NB4 (cell line): ENCODE results near the gene SBNO2.
A peak's percentile ranks its signal among the peaks of the same experiment; 100 is the strongest.

Experiments used
- DNase-seq: peaks from one replicate; pipeline ENCODE4 v3.0.0; 2010; ENCODE audit warnings: low read depth
- H3K4me3 ChIP-seq: one replicate; pipeline ENCODE4 v1.5.1; 2011; ENCODE audit warnings: mild to moderate bottlenecking, low read depth, low read length, moderate library complexity
- CTCF ChIP-seq: IDR thresholded peaks from one replicate; pipeline ENCODE4 v1.5.1; 2012; ENCODE audit warnings: low read depth, low read length
- MAX ChIP-seq: IDR thresholded peaks from 2 replicates; pipeline ENCODE4 v1.6.1; 2011; ENCODE audit warnings: low read depth, low read length
- MYC ChIP-seq: IDR thresholded peaks from 2 replicates; pipeline ENCODE4 v1.6.1; 2011; ENCODE audit warnings: low read depth, low read length
- POLR2A ChIP-seq: IDR thresholded peaks from 2 replicates; pipeline ENCODE4 v1.6.1; 2011; ENCODE audit warnings: mild to moderate bottlenecking; ENCODE audit not compliant: insufficient read length; ENCODE audit errors: extremely low read depth

The SBNO2 gene

GRCh38 chr19:1155352-1156304, 18.4 kb downstream of the SBNO2 start:
- H3K4me3 ChIP-seq, result no peak overlapping the region
- TF ChIP-seq MYC, result no peak
- TF ChIP-seq POLR2A, result no peak
- TF ChIP-seq CTCF, result no peak
- no peak for TF ChIP-seq MAX
- DNase-seq, result peak; percentile 64

GRCh38 chr19:1154731-1155351, 19.2 kb downstream of the SBNO2 start:
- H3K4me3 ChIP-seq, result no peak overlapping the region
- peak; percentile 9; the same call in 1 of the 2 replicates for TF ChIP-seq MAX
- TF ChIP-seq POLR2A, result no peak
- DNase-seq, result peak; percentile 85

- TF ChIP-seq MYC (no peak), POLR2A (no peak), CTCF (no peak), MAX (no peak)
- no peak for DNase-seq
- no peak overlapping the region for H3K4me3 ChIP-seq
Measured at GRCh38 chr19:1153891-1154730, 20.0 kb downstream of the SBNO2 start.

GRCh38 chr19:1151917-1152587, 22.0 kb downstream of the SBNO2 start:
- H3K4me3 ChIP-seq, result no peak overlapping the region
- TF ChIP-seq MYC, result no peak
- TF ChIP-seq MAX, result no peak
- no peak for TF ChIP-seq POLR2A
- no peak for TF ChIP-seq CTCF
- no peak for DNase-seq

GRCh38 chr19:1151037-1151724, 22.9 kb downstream of the SBNO2 start:
- no peak for DNase-seq

More at GRCh38 chr19:1151037-1151724, 22.9 kb downstream of the SBNO2 start:
- H3K4me3 ChIP-seq, result no peak overlapping the region
- TF ChIP-seq MAX, result no peak
